Spleen (tissue), 7 donors: ENCODE results near the gene ZNF581.

Source experiments
- CTCF ChIP-seq, 11 experiments: fragments of 200-600 bp in 7 of 11; fragments of 450-650 bp in 4 of 11; sonication (generic) in 4 of 11; IDR thresholded peaks in 8 of 11; conservative IDR thresholded peaks in 3 of 11; 1 replicate in 7 of 11; 2 replicates in 4 of 11; pipeline versions ENCODE4 v1.4.0 to v1.8.0; 2016 to 2021; ENCODE audit warnings: antibody characterized with exemption in 11 of 11, inconsistent platforms in 4 of 11, mild to moderate bottlenecking in 1 of 11
- POLR2A ChIP-seq, 3 donors: fragments of 450-650 bp; IDR thresholded peaks; one replicate each; pipeline ENCODE4 v1.5.1; 2017; ENCODE audit warnings: antibody characterized with exemption in 3 of 3, mild to moderate bottlenecking in 1 of 3
- POLR2AphosphoS5 ChIP-seq, 3 donors: sonication (generic); formaldehyde crosslinking; IDR thresholded peaks; one replicate each; pipeline ENCODE4 v1.5.1; 2017; ENCODE audit warnings: antibody characterized with exemption in 3 of 3
- donor health status: DM: no; HTN: no; CAD: no; lungs with moderate emphysema.
- donor health status: DM: no; HTN: no; CAD: no.
- donor health status: DM: no; HTN: no; CAD: no.

GRCh38 chr19:55667006-55667381, 23.5 kb downstream of the ZNF581 start:
- no peak for TF ChIP-seq CTCF (IDR thresholded peaks at IDR 0.05 in 8 of 11, conservative IDR thresholded peaks at IDR 0.05 in 3 of 11)
- peak in 1 of 3 donors; percentile 12 for TF ChIP-seq POLR2AphosphoS5 (IDR thresholded peaks at IDR 0.05)
- TF ChIP-seq POLR2A (IDR thresholded peaks at IDR 0.05), result no peak
